Measurements from ENCODE around the gene PYGO2.
"Not testable (repeated sequence)": the region's sequence is repeated elsewhere in the genome, so short reads cannot be mapped to it uniquely, and the experiment has no call there.

PYGO2 gene

DNA sequence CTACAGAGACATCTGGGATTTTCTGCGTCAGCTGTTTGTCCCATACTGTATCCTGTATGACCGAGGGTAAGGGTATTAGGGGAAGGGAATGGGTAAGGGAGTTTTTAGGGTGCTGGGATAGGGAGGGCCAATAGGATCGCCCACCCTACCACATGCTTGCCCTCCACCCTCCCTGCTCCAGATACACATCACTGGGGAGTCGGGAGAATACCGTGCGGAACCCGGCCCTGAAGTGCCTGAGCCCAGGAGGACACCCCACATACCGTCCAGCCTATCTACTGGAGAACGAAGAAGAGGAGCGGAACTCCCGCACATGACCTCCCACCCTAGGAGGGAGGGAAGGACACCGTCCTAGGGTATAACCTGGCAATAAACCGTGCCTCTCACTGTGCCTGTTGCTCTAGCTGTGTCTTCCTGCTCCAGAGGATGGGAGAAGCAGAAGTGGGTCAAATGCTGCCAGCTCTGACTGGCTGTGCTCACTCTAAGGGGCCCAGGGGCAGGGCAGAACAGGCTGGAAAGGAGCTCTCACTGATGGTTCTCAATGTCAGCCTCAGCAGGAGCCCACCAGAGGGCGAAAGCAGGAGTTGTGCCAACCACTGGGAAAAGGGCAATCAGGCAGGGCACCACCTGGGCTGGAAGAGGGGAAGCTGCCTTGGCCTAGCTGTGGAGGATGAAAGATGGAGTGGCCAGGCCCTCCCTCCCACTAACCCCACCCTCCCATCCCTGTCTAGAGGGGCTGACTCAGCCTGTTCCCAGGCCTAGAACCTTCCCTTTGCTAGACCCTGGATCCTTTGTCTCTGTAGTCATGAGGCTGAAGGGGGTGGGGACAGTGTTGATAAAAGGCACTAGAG lies 31.4 kb upstream of the PYGO2 start:
- no peak for DNase-seq (ENCODE audit: low read depth)
- TF ChIP-seq, protein P1, sequence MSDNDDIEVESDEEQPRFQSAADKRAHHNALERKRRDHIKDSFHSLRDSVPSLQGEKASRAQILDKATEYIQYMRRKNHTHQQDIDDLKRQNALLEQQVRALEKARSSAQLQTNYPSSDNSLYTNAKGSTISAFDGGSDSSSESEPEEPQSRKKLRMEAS (IDR thresholded peaks at IDR 0.05; ENCODE audit: low read depth, low read length): no peak
- TF ChIP-seq, protein P2, sequence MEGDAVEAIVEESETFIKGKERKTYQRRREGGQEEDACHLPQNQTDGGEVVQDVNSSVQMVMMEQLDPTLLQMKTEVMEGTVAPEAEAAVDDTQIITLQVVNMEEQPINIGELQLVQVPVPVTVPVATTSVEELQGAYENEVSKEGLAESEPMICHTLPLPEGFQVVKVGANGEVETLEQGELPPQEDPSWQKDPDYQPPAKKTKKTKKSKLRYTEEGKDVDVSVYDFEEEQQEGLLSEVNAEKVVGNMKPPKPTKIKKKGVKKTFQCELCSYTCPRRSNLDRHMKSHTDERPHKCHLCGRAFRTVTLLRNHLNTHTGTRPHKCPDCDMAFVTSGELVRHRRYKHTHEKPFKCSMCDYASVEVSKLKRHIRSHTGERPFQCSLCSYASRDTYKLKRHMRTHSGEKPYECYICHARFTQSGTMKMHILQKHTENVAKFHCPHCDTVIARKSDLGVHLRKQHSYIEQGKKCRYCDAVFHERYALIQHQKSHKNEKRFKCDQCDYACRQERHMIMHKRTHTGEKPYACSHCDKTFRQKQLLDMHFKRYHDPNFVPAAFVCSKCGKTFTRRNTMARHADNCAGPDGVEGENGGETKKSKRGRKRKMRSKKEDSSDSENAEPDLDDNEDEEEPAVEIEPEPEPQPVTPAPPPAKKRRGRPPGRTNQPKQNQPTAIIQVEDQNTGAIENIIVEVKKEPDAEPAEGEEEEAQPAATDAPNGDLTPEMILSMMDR (IDR thresholded peaks at IDR 0.05; ENCODE audit: low read depth, low read length): peak; percentile 20
- no peak overlapping the region for H3K4me3 ChIP-seq (ENCODE audit: low read depth, low read length)

DNA sequence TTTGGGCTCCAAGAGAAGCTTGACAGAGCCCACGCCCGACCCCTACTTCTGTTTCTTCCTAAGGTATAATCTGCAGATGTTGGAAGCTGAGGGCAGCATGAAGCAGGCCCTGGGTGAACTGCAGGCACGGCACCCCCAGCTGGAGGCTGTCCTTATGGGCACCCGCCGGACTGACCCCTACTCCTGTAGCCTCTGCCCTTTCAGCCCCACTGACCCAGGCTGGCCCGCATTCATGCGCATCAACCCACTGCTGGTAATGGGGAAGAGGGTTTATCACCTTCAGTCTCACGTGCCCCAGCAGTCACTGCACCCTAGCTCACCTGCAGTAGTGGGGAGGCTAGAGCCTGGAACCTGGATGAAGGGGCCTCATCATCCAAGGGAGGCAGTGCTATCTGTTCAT lies 28.7 kb upstream of the PYGO2 start:
- no peak for DNase-seq (ENCODE audit: low read depth)
- H3K4me3 ChIP-seq (ENCODE audit: low read depth, low read length): no peak overlapping the region
- TF ChIP-seq POLR2A (IDR thresholded peaks at IDR 0.05; ENCODE audit: extremely low read depth, insufficient read length): no peak
- TF ChIP-seq, protein P2 (IDR thresholded peaks at IDR 0.05; ENCODE audit: low read depth, low read length): no peak
- TF ChIP-seq MYC (IDR thresholded peaks at IDR 0.05; ENCODE audit: low read depth, low read length): no peak
- TF ChIP-seq, protein P1 (IDR thresholded peaks at IDR 0.05; ENCODE audit: low read depth, low read length): no peak

- no peak for DNase-seq (ENCODE audit: low read depth)
- no peak overlapping the region for H3K4me3 ChIP-seq (ENCODE audit: low read depth, low read length)
- TF ChIP-seq, protein P2 (IDR thresholded peaks at IDR 0.05; ENCODE audit: low read depth, low read length): no peak
- TF ChIP-seq POLR2A (IDR thresholded peaks at IDR 0.05; ENCODE audit: extremely low read depth, insufficient read length) (no peak), MYC (IDR thresholded peaks at IDR 0.05; ENCODE audit: low read depth, low read length) (no peak)
- TF ChIP-seq, protein P1 (IDR thresholded peaks at IDR 0.05; ENCODE audit: low read depth, low read length): no peak
Observed at GRCh38 chr1:154989195-154989860, 27.7 kb upstream of the PYGO2 start.

DNA sequence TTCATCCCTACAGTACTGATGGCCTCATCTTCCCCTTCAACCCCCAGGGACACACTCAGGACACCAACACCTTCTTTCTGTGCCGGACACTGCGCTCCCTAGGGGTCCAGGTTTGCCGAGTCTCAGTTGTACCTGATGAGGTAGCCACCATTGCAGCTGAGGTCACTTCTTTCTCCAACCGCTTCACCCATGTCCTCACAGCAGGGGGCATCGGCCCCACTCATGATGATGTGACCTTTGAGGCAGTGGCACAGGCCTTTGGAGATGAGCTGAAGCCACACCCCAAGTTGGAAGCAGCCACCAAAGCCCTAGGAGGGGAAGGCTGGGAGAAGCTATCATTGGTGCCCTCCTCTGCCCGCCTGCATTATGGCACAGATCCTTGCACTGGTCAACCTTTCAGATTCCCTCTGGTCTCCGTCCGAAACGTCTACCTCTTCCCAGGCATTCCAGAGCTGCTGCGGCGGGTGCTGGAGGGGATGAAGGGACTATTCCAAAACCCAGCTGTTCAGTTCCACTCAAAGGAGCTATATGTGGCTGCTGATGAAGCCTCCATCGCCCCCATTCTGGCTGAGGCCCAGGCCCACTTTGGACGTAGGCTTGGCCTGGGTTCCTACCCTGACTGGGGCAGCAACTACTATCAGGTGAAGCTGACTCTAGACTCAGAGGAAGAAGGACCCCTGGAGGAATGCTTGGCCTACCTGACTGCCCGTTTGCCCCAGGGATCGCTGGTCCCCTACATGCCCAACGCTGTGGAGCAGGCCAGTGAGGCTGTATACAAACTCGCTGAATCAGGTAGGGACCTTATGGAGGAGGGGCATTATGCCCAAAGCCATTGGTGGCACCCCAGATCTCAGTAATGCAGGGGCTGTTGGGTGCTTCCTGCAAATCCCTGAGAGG lies 26.7 kb upstream of the PYGO2 start:
- no peak for TF ChIP-seq POLR2A (IDR thresholded peaks at IDR 0.05; ENCODE audit: extremely low read depth, insufficient read length)
- TF ChIP-seq, protein P2 (IDR thresholded peaks at IDR 0.05; ENCODE audit: low read depth, low read length): no peak
- TF ChIP-seq, protein P1 (IDR thresholded peaks at IDR 0.05; ENCODE audit: low read depth, low read length): no peak
- TF ChIP-seq MYC (IDR thresholded peaks at IDR 0.05; ENCODE audit: low read depth, low read length): no peak
- DNase-seq (ENCODE audit: low read depth): peak; percentile 47
- no peak overlapping the region for H3K4me3 ChIP-seq (ENCODE audit: low read depth, low read length)

- no peak for DNase-seq (ENCODE audit: low read depth)
- H3K4me3 ChIP-seq (ENCODE audit: low read depth, low read length): no peak overlapping the region
- TF ChIP-seq, protein P1 (IDR thresholded peaks at IDR 0.05; ENCODE audit: low read depth, low read length): no peak
- TF ChIP-seq POLR2A (IDR thresholded peaks at IDR 0.05; ENCODE audit: extremely low read depth, insufficient read length): no peak
Observed at GRCh38 chr1:154987326-154987725, 25.7 kb upstream of the PYGO2 start.

GRCh38 chr1:154986736-154987135 lies 25.2 kb upstream of the PYGO2 start:
- not testable (repeated sequence) for DNase-seq (ENCODE audit: low read depth); H3K4me3 ChIP-seq (ENCODE audit: low read depth, low read length)
